Vagina (tissue), 2 donors: ENCODE measurements around the gene ALK. TPM values are rescaled to one million over a fixed set of nuclear protein-coding genes. Genes with fewer than 3 reads are reported as not detected.

Experiments
- DNase-seq, 2 donors: peaks; one replicate each; pipeline ENCODE4 v3.0.0-alpha.2; 2017; ENCODE audit errors: extremely low spot score in 2 of 2
- H3K27ac ChIP-seq: fragments of 200-600 bp; sonication (generic); one replicate; pipeline ENCODE4 v1.5.1; 2019
- H3K27me3 ChIP-seq: fragments of 200-600 bp; sonication (generic); one replicate; pipeline ENCODE4 v1.5.1; 2019
- H3K36me3 ChIP-seq, 2 donors: fragments of 200-600 bp; sonication (generic); one replicate each; pipeline ENCODE4 v1.5.1; 2017 to 2019
- H3K4me1 ChIP-seq: fragments of 200-600 bp; sonication (generic); one replicate; pipeline ENCODE4 v1.5.1; 2019
- H3K4me3 ChIP-seq, 2 donors: fragments of 200-600 bp; sonication (generic); 1 replicate in 1 of 2; 2 replicates in 1 of 2; pipeline ENCODE4 v1.5.1; 2016 to 2019
- H3K9me3 ChIP-seq: fragments of 200-600 bp; sonication (generic); one replicate; pipeline ENCODE4 v1.5.1; 2019
- CTCF ChIP-seq, 3 experiments: fragments of 450-650 bp in 2 of 3; fragments of 200-600 bp in 1 of 3; sonication (generic) in 1 of 3; IDR thresholded peaks; one replicate each; pipeline ENCODE4 v1.5.1; 2017 to 2019; ENCODE audit warnings: antibody characterized with exemption in 3 of 3, mild to moderate bottlenecking in 2 of 3, moderate library complexity in 2 of 3
- POLR2A ChIP-seq, 2 donors: fragments of 450-650 bp; IDR thresholded peaks; one replicate each; pipeline ENCODE4 v1.6.1; 2017; ENCODE audit warnings: antibody characterized with exemption in 2 of 2, mild to moderate bottlenecking in 2 of 2, moderate library complexity in 2 of 2
- POLR2AphosphoS5 ChIP-seq, 2 donors: sonication (generic); formaldehyde crosslinking; IDR thresholded peaks; one replicate each; pipeline ENCODE4 v1.9.0; 2017; ENCODE audit warnings: antibody characterized with exemption in 2 of 2, mild to moderate bottlenecking in 2 of 2, low read depth in 1 of 2; ENCODE audit not compliant: insufficient read depth in 1 of 2
- intact Hi-C: fragments of 100-400 bp; cut with DNase I; formaldehyde crosslinking; loops from one replicate; pipeline ENCODE4 v1.15.1; 2023
- total RNA-seq: library from RNA; depleted of rRNA; stranded (reverse); fragments of >200 nt; gene quantifications from one replicate; pipeline ENCODE4 v1.2.3, GENCODE V29; 2016

The ALK gene
- total RNA-seq, 1 donor from 2014 or later, result 0.74 TPM

GRCh38 chr2:29799628-29800027, 121.8 kb downstream of the ALK start:
- Histone ChIP-seq H3K4me1 (no peaks in the 10 kb centered on the region), H3K9me3 (no peaks in the 10 kb centered on the region), H3K36me3 (no peaks in the 10 kb centered on the region), H3K27ac (no peak overlapping the region), H3K4me3 (no peak overlapping the region), H3K27me3 (no peaks in the 10 kb centered on the region)
- intact Hi-C loops, result no loop called here
- TF ChIP-seq POLR2A (IDR thresholded peaks at IDR 0.05) (no peak), POLR2AphosphoS5 (IDR thresholded peaks at IDR 0.05; ENCODE audit: insufficient read depth in 1 of 2, low read depth in 1 of 2) (no peak), CTCF (IDR thresholded peaks at IDR 0.05) (no peak)
- DNase-seq, result no peak

- H3K4me1 ChIP-seq, result no peaks in the 10 kb centered on the region
- no peak overlapping the region for H3K4me3 ChIP-seq
- H3K36me3 ChIP-seq, result no peaks in the 10 kb centered on the region
- intact Hi-C loops, result no loop called here
- TF ChIP-seq CTCF (IDR thresholded peaks at IDR 0.05) (no peak), POLR2AphosphoS5 (IDR thresholded peaks at IDR 0.05; ENCODE audit: insufficient read depth in 1 of 2, low read depth in 1 of 2) (no peak), POLR2A (IDR thresholded peaks at IDR 0.05) (no peak)
- H3K27ac ChIP-seq, result no peak overlapping the region
- H3K9me3 ChIP-seq, result no peaks in the 10 kb centered on the region
- no peak for DNase-seq
- no peaks in the 10 kb centered on the region for H3K27me3 ChIP-seq
Measured at GRCh38 chr2:29797916-29798315, 123.5 kb downstream of the ALK start.

- intact Hi-C loops, result no loop called here
- H3K27ac ChIP-seq, result no peak overlapping the region
Measured at GRCh38 chr2:29796446-29796845, 124.9 kb downstream of the ALK start.

GRCh38 chr2:29789911-29790485, 131.4 kb downstream of the ALK start:
- H3K4me1 ChIP-seq, result no peaks in the 10 kb centered on the region
- H3K4me3 ChIP-seq, result no peak overlapping the region
- no peak for TF ChIP-seq POLR2A (IDR thresholded peaks at IDR 0.05)
- TF ChIP-seq POLR2AphosphoS5 (IDR thresholded peaks at IDR 0.05; ENCODE audit: insufficient read depth in 1 of 2, low read depth in 1 of 2), result no peak
- H3K27ac ChIP-seq, result no peak overlapping the region
- intact Hi-C loops, result no loop called here
- no peaks in the 10 kb centered on the region for H3K36me3 ChIP-seq
- H3K27me3 ChIP-seq, result no peaks in the 10 kb centered on the region
- no peaks in the 10 kb centered on the region for H3K9me3 ChIP-seq
- no peak for DNase-seq

More at GRCh38 chr2:29796446-29796845, 124.9 kb downstream of the ALK start:
- H3K9me3 ChIP-seq, result no peaks in the 10 kb centered on the region
- no peaks in the 10 kb centered on the region for H3K27me3 ChIP-seq
- no peak overlapping the region for H3K4me3 ChIP-seq
- DNase-seq, result no peak
- no peaks in the 10 kb centered on the region for H3K4me1 ChIP-seq
- TF ChIP-seq CTCF (IDR thresholded peaks at IDR 0.05), result no peak
- TF ChIP-seq POLR2A (IDR thresholded peaks at IDR 0.05), result no peak
- TF ChIP-seq POLR2AphosphoS5 (IDR thresholded peaks at IDR 0.05; ENCODE audit: insufficient read depth in 1 of 2, low read depth in 1 of 2), result no peak
- H3K36me3 ChIP-seq, result no peaks in the 10 kb centered on the region

- intact Hi-C loops, result no loop called here
Measured at GRCh38 chr2:29787473-29788465, 133.6 kb downstream of the ALK start.

More at GRCh38 chr2:29787473-29788465, 133.6 kb downstream of the ALK start:
- TF ChIP-seq CTCF (IDR thresholded peaks at IDR 0.05) (no peak), POLR2AphosphoS5 (IDR thresholded peaks at IDR 0.05; ENCODE audit: insufficient read depth in 1 of 2, low read depth in 1 of 2) (no peak), POLR2A (IDR thresholded peaks at IDR 0.05) (no peak)
- Histone ChIP-seq H3K36me3 (no peaks in the 10 kb centered on the region), H3K4me1 (no peaks in the 10 kb centered on the region), H3K9me3 (no peaks in the 10 kb centered on the region), H3K27ac (no peak overlapping the region), H3K4me3 (no peak overlapping the region), H3K27me3 (no peaks in the 10 kb centered on the region)
- DNase-seq, result no peak
